ENCODE data around the gene CCDC122. TPM values are rescaled to one million over a fixed set of nuclear protein-coding genes. Genes with fewer than 3 reads are reported as not detected.
A peak's percentile ranks its signal among the peaks of the same experiment; 100 is the strongest.

Gene CCDC122
- total and polyA plus RNA-seq, 4 donors, result 1.9 to 7.7 (median 6.6) TPM

GRCh38 chr13:43852923-43853404 is 26.6 kb downstream of the CCDC122 start:
- Histone ChIP-seq H3K27ac (ENCODE audit: low read depth in 1 of 2, low read length in 1 of 2) (no peak overlapping the region), H3K4me3 (no peak overlapping the region), H3K27me3 (ENCODE audit: control insufficient read depth in 3 of 3, insufficient read depth in 3 of 3, low read length in 2 of 3) (no peaks in the 10 kb centered on the region), H3K4me1 (ENCODE audit: control insufficient read depth in 5 of 5, insufficient read depth in 5 of 5, low read length in 5 of 5) (no peaks in the 10 kb centered on the region), H3K36me3 (ENCODE audit: control insufficient read depth in 4 of 4, insufficient read depth in 4 of 4, low read length in 4 of 4) (peaks cover 0 to 5% (median 0%) of the 10 kb centered on the region in 4 donors), H3K9me3 (ENCODE audit: control insufficient read depth in 4 of 4, insufficient read depth in 3 of 4, low read length in 3 of 4) (peaks cover 3 to 22% (median 12%) of the 10 kb centered on the region in 4 donors), H3K9ac (ENCODE audit: insufficient read depth in 1 of 2, low read length in 2 of 2) (no peak overlapping the region)
- 96 to 100% methylated on average over 1 of the region's 1 CpG for WGBS, 2 donors
- ATAC-seq (ENCODE audit: insufficient read depth, low FRiP score), result no peak
- no peak for TF ChIP-seq CTCF (IDR thresholded peaks at IDR 0.05; ENCODE audit: control extremely low read depth, extremely low read depth)
- DNase-seq, result no peak

- Histone ChIP-seq H3K9me3 (ENCODE audit: control insufficient read depth in 4 of 4, insufficient read depth in 3 of 4, low read length in 3 of 4) (peaks cover 3 to 22% (median 12%) of the 10 kb centered on the region in 4 donors), H3K27ac (ENCODE audit: low read depth in 1 of 2, low read length in 1 of 2) (no peak overlapping the region), H3K4me3 (no peak overlapping the region), H3K36me3 (ENCODE audit: control insufficient read depth in 4 of 4, insufficient read depth in 4 of 4, low read length in 4 of 4) (peaks cover 0 to 5% (median 0%) of the 10 kb centered on the region in 4 donors), H3K9ac (ENCODE audit: insufficient read depth in 1 of 2, low read length in 2 of 2) (no peak overlapping the region), H3K27me3 (ENCODE audit: control insufficient read depth in 3 of 3, insufficient read depth in 3 of 3, low read length in 2 of 3) (no peaks in the 10 kb centered on the region), H3K4me1 (ENCODE audit: control insufficient read depth in 5 of 5, insufficient read depth in 5 of 5, low read length in 5 of 5) (no peaks in the 10 kb centered on the region)
- DNase-seq, result peak in 1 of 3 donors; percentile 18
- WGBS, 2 donors, result 97 to 100% methylated on average over 1 of the region's 1 CpG
- TF ChIP-seq CTCF (IDR thresholded peaks at IDR 0.05; ENCODE audit: control extremely low read depth, extremely low read depth), result no peak
- no peak for ATAC-seq (ENCODE audit: insufficient read depth, low FRiP score)
Measured at GRCh38 chr13:43850873-43851272, 28.7 kb downstream of the CCDC122 start.

- no peak overlapping the region for H3K27ac ChIP-seq (ENCODE audit: low read depth in 1 of 2, low read length in 1 of 2)
- H3K27me3 ChIP-seq (ENCODE audit: control insufficient read depth in 3 of 3, insufficient read depth in 3 of 3, low read length in 2 of 3), result no peaks in the 10 kb centered on the region
- peaks cover 0 to 5% (median 0%) of the 10 kb centered on the region in 4 donors for H3K36me3 ChIP-seq (ENCODE audit: control insufficient read depth in 4 of 4, insufficient read depth in 4 of 4, low read length in 4 of 4)
- no peak overlapping the region for H3K9ac ChIP-seq (ENCODE audit: insufficient read depth in 1 of 2, low read length in 2 of 2)
- H3K9me3 ChIP-seq (ENCODE audit: control insufficient read depth in 4 of 4, insufficient read depth in 3 of 4, low read length in 3 of 4), result peaks cover 3 to 22% (median 9%) of the 10 kb centered on the region in 4 donors
- TF ChIP-seq CTCF (IDR thresholded peaks at IDR 0.05; ENCODE audit: control extremely low read depth, extremely low read depth), result no peak
- H3K4me3 ChIP-seq, result no peak overlapping the region
- ATAC-seq (ENCODE audit: insufficient read depth, low FRiP score) (peak; percentile 34), DNase-seq (no peak)
- H3K4me1 ChIP-seq (ENCODE audit: control insufficient read depth in 5 of 5, insufficient read depth in 5 of 5, low read length in 5 of 5), result no peaks in the 10 kb centered on the region
- WGBS, 2 donors, result 30 to 71% methylated on average over 1 of the region's 1 CpG
Measured at GRCh38 chr13:43848001-43848649, 31.4 kb downstream of the CCDC122 start.

All from lung (tissue), 12 donors.